Thoracic aorta (tissue), 2 donors: ENCODE measurements around the gene PUM2. TPM values are rescaled to one million over a fixed set of nuclear protein-coding genes. Genes with fewer than 3 reads are reported as not detected.

Experiments
- ATAC-seq: fragments of 150-250 bp; one replicate; pipeline ENCODE4 v1.8.0; 2017; ENCODE audit warnings: low read depth; ENCODE audit not compliant: insufficient number of reproducible peaks, low FRiP score
- DNase-seq: peaks from one replicate; pipeline ENCODE4 v3.0.0-alpha.2; 2020; ENCODE audit warnings: low spot score
- H3K27ac ChIP-seq, 2 donors: fragments of 200-600 bp; sonication (generic); 1 replicate in 1 of 2; 2 replicates in 1 of 2; pipeline ENCODE4 v1.5.1; 2016; ENCODE audit warnings: mild to moderate bottlenecking in 2 of 2, moderate library complexity in 2 of 2
- H3K27me3 ChIP-seq: fragments of 200-600 bp; sonication (generic); replicated peaks from 2 replicates; pipeline ENCODE4 v1.6.0; 2016; ENCODE audit warnings: mild to moderate bottlenecking; ENCODE audit not compliant: insufficient read depth
- H3K36me3 ChIP-seq: fragments of 200-600 bp; sonication (generic); one replicate; pipeline ENCODE4 v1.5.1; 2016
- H3K4me1 ChIP-seq, 2 donors: fragments of 200-600 bp; sonication (generic); 1 replicate in 1 of 2; 2 replicates in 1 of 2; pipeline versions ENCODE4 v1.5.1 to v1.6.0; 2016; ENCODE audit warnings: low read depth in 2 of 2, mild to moderate bottlenecking in 1 of 2; ENCODE audit not compliant: control insufficient read depth in 1 of 2
- H3K4me3 ChIP-seq: fragments of 200-600 bp; sonication (generic); 2 replicates; pipeline ENCODE4 v1.5.1; 2016; ENCODE audit warnings: mild to moderate bottlenecking
- H3K9me3 ChIP-seq: fragments of 200-600 bp; sonication (generic); 2 replicates; pipeline ENCODE4 v1.5.1; 2016
- total RNA-seq, 2 donors: library from RNA; depleted of rRNA; stranded (reverse); fragments of >200 nt; gene quantifications; one replicate each; pipeline versions ENCODE4 v1.1.0 to v1.2.3, GENCODE V29; 2016
- TF ChIP-seq, protein P1 (sequence below): fragments of 200-600 bp; sonication (generic); IDR thresholded peaks from one replicate; pipeline ENCODE4 v1.5.1; 2019; ENCODE audit warnings: antibody characterized with exemption

PUM2 gene
- total RNA-seq, 2 donors from 2014 or later = 45.4 to 88.7 TPM

DNA sequence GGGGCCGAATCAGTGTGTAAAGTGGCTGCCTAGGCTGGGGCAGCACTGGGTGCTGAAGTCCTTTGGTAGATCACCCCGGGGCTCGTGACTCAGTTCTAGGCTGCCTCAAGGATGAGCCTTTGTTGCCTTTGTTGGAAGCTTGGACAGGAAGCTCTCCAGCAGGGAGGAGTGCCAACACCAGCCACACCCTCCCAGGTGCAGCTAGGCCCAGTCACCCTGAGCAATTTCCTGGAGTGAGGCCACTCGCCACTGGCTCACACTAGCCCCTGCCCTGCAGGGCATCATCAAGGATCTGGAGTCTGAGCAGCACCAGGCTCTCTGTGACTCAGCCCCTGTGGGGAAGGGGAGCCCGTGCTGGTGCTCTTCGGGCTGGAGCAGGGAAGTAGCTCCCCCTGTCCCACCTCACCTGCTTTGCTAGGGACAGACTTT lies 119.0 kb downstream of the PUM2 start:
- DNase-seq = no peak
- no peaks in the 10 kb centered on the region for H3K27me3 ChIP-seq
- TF ChIP-seq, protein P1, sequence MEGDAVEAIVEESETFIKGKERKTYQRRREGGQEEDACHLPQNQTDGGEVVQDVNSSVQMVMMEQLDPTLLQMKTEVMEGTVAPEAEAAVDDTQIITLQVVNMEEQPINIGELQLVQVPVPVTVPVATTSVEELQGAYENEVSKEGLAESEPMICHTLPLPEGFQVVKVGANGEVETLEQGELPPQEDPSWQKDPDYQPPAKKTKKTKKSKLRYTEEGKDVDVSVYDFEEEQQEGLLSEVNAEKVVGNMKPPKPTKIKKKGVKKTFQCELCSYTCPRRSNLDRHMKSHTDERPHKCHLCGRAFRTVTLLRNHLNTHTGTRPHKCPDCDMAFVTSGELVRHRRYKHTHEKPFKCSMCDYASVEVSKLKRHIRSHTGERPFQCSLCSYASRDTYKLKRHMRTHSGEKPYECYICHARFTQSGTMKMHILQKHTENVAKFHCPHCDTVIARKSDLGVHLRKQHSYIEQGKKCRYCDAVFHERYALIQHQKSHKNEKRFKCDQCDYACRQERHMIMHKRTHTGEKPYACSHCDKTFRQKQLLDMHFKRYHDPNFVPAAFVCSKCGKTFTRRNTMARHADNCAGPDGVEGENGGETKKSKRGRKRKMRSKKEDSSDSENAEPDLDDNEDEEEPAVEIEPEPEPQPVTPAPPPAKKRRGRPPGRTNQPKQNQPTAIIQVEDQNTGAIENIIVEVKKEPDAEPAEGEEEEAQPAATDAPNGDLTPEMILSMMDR = no peak
- no peaks in the 10 kb centered on the region for H3K36me3 ChIP-seq
- no peaks in the 10 kb centered on the region for H3K9me3 ChIP-seq
- H3K27ac ChIP-seq = no peak overlapping the region
- H3K4me1 ChIP-seq = no peaks in the 10 kb centered on the region
- no peak for ATAC-seq
- H3K4me3 ChIP-seq = no peak overlapping the region

DNA sequence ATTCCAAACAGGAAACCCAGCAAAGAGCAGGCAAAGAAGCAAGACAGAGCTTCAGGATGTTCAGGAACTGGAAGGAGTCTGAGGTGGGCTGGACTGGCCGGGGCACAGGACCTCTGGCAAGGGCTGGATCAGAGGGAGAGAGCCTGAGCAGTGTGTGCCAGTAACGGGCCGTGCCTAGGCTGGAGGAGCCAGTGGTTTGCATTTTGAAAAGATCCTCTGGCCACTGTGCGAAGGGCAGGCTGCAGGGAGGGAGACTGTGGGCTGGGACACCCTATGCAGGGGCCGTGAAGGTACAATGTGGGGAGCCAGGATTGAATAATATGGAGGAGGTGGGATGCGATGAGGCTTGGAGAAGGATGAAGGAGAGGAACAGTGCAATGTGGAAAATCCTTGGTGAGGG lies 119.5 kb downstream of the PUM2 start:
- ATAC-seq = no peak
- Histone ChIP-seq H3K4me1 (no peaks in the 10 kb centered on the region), H3K27me3 (no peaks in the 10 kb centered on the region), H3K27ac (no peak overlapping the region), H3K9me3 (no peaks in the 10 kb centered on the region), H3K4me3 (no peak overlapping the region), H3K36me3 (no peaks in the 10 kb centered on the region)
- DNase-seq = no peak
- TF ChIP-seq, protein P1 = no peak

DNA sequence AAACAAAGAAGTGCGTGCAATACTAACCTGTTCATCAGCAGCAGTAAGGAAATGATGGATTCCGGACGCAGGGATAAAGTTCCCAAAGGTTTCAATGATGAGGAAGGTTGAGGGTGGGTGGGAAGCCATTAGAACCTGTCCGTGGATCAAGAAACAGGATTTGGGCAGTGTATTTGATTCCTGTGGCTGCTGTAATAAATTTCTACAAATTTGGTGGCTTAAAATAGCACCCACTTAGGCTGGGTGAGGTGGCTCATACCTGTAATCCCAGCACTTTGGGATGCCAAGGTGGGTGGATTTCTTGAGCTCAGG lies 120.6 kb downstream of the PUM2 start:
- DNase-seq (no peak), ATAC-seq (no peak)
- H3K4me1 ChIP-seq = peaks cover 0 to 7% of the 10 kb centered on the region in 2 donors
- no peaks in the 10 kb centered on the region for H3K9me3 ChIP-seq
- TF ChIP-seq, protein P1 = no peak
- H3K27ac ChIP-seq = no peak overlapping the region
- no peaks in the 10 kb centered on the region for H3K27me3 ChIP-seq
- no peak overlapping the region for H3K4me3 ChIP-seq
- H3K36me3 ChIP-seq = no peaks in the 10 kb centered on the region

DNA sequence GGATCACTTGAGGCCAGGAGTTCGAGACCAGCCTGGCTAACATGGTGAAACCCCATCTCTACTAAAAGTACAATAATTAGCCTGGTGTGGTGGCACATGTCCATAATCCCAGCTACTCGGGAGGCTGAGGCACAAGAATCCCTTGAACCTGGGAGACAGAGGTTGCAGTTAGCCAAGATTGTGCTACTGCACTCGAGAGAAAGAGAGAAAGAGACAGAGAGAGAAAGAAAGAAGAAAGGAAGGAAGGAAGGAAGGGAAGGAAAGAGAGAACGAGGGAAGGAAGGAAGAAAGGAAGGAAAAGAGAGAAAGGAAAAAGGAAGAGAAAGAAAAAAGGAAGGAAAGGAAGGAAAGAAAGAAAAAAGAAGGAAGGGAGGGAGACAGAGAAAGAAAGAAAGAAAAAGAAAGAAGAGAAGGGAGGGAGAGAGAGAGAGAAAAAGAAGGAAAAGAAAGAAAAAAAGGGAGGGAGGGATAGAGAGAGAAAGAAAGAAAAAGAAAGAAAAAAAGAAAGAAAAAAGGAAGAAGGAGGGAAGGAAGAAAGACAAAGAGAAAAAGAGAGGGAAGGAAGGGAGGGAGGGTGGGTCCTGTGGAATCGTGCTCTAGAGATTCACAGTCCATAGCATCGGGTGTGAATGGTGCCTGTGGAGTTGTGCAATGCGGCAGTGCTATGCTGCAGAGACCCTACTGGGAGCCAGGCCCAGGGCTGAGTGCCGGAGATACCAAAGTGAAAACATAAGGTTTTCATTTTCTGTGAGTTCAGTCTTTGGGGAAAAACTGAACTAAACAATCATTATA lies 121.1 kb downstream of the PUM2 start:
- Histone ChIP-seq H3K27ac (no peak overlapping the region), H3K4me3 (no peak overlapping the region), H3K27me3 (no peaks in the 10 kb centered on the region), H3K4me1 (peaks cover 0 to 8% of the 10 kb centered on the region in 2 donors), H3K36me3 (no peaks in the 10 kb centered on the region), H3K9me3 (no peaks in the 10 kb centered on the region)
- DNase-seq (no peak), ATAC-seq (no peak)
- TF ChIP-seq, protein P1 = no peak

DNA sequence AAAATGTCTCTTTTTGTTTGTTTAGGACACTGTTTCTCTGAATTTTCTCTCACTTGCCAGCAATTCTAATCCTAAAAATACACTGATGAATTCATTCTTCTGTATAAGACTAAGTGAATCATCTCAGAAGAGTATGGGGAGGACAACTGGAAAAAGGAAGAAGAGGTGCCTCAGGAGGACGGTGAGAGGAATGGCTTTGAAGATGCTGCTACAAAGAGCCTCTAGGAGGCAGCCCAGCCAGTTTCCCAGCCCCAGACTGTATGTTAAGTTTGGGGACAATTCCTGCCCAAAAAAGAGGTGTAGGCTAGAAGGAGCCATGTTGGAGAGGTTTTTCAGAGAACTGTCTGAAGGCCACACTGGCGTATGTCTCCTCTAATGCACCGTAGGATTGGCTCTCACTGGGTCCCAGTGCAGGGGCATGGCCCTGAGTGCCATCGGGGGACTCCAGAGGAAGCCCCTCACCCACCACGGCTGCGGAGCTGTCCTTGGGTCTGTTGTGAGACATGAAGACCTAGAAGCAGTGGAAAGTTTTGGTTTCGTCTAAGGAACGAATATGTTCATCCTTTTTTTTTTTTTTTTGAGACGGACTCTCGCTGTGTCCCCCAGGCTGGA lies 122.6 kb downstream of the PUM2 start:
- ATAC-seq = no peak
- Histone ChIP-seq H3K4me3 (no peak overlapping the region), H3K27me3 (no peaks in the 10 kb centered on the region), H3K9me3 (no peaks in the 10 kb centered on the region), H3K36me3 (no peaks in the 10 kb centered on the region), H3K4me1 (peaks cover 0 to 20% of the 10 kb centered on the region in 2 donors), H3K27ac (no peak overlapping the region)
- TF ChIP-seq, protein P1 = no peak
- no peak for DNase-seq
